Activated naive CD4-positive, alpha-beta T cell treated with anti-CD3 and anti-CD28 coated beads for 36 hours (primary cell): Measurements from ENCODE around the gene ATP5PB. TPM values are rescaled to one million over a fixed set of nuclear protein-coding genes. Genes with fewer than 3 reads are reported as not detected.

ENCODE experiments used
- CTCF ChIA-PET: fragments of 350-600 bp; sonication (Branson Sonifier 250); formaldehyde crosslinking; loops from one replicate; lab custom pipeline; 2021; ENCODE audit warnings: antibody characterized with exemption; lab: Charles Lee
- DNase-seq: peaks from one replicate; pipeline ENCODE4 v3.0.0-alpha.2; 2020
- H3K27ac Mint-ChIP-seq: one replicate; pipeline ENCODE4 v1.8.0; 2021; ENCODE audit warnings: mild to moderate bottlenecking, mixed read lengths
- H3K27me3 Mint-ChIP-seq: one replicate; pipeline ENCODE4 v1.8.0; 2021; ENCODE audit warnings: low read depth, mixed read lengths
- H3K36me3 Mint-ChIP-seq: one replicate; pipeline ENCODE4 v1.8.0; 2021; ENCODE audit warnings: low read depth, mixed read lengths
- H3K4me1 Mint-ChIP-seq: one replicate; pipeline ENCODE4 v1.8.0; 2021; ENCODE audit warnings: low read depth, mixed read lengths
- H3K4me3 Mint-ChIP-seq: one replicate; pipeline ENCODE4 v1.8.0; 2021; ENCODE audit warnings: mild to moderate bottlenecking, moderate library complexity, mixed read lengths
- H3K9me3 Mint-ChIP-seq: one replicate; pipeline ENCODE4 v1.8.0; 2021; ENCODE audit warnings: mixed read lengths
- intact Hi-C: fragments of 100-400 bp; cut with micrococcal nuclease; formaldehyde crosslinking; loops from one replicate; pipeline ENCODE4 v1.15.1; 2023
- total RNA-seq, 2 experiments: library from RNA; stranded (reverse); gene quantifications; one replicate each; pipeline ENCODE4 v1.2.3, GENCODE V29; 2021

Gene ATP5PB
- total RNA-seq, 2 experiments from 2014 or later, result 324 to 331 TPM

GRCh38 chr1:111480674-111481073 is 31.4 kb downstream of the ATP5PB start:
- Mint-ChIP-seq H3K4me1 (peaks cover 38% of the 10 kb centered on the region), H3K27ac (no peak overlapping the region), H3K4me3 (no peak overlapping the region), H3K27me3 (no peaks in the 10 kb centered on the region), H3K9me3 (no peaks in the 10 kb centered on the region), H3K36me3 (peaks cover 10% of the 10 kb centered on the region)
- CTCF ChIA-PET, result interaction anchor here (0.7 to 6.0 kb wide), 6 partner anchors 10 to 288 kb away, joined by 3 to 41 read pairs (median 7); no protein-coding TSS in a partner anchor
- DNase-seq, result no peak
- intact Hi-C loops, result loop anchor here (1.0 kb wide), 4 partner anchors 27 to 289 kb away; partner anchors contain the start of gene DDX20

- Mint-ChIP-seq H3K27me3 (no peaks in the 10 kb centered on the region), H3K4me1 (peaks cover 29% of the 10 kb centered on the region), H3K27ac (no peak overlapping the region), H3K9me3 (no peaks in the 10 kb centered on the region), H3K4me3 (no peak overlapping the region), H3K36me3 (peaks cover 10% of the 10 kb centered on the region)
- peak; percentile 87 for DNase-seq
- CTCF ChIA-PET, result interaction anchor here (0.6 to 6.0 kb wide), 26 partner anchors 10 to 837 kb away, joined by 3 to 41 read pairs (median 4); partner anchors contain the start of genes ADORA3 and TMIGD3
- intact Hi-C loops, result loop anchor here (1.0 kb wide), 4 partner anchors 26 to 288 kb away; partner anchors contain the start of gene DDX20
Measured at GRCh38 chr1:111481387-111482221, 32.3 kb downstream of the ATP5PB start.

- Mint-ChIP-seq H3K27me3 (no peaks in the 10 kb centered on the region), H3K4me3 (no peak overlapping the region), H3K36me3 (peaks cover 3% of the 10 kb centered on the region), H3K4me1 (peaks cover 13% of the 10 kb centered on the region), H3K9me3 (no peaks in the 10 kb centered on the region), H3K27ac (no peak overlapping the region)
- CTCF ChIA-PET, result interaction anchor here (2.1 to 6.0 kb wide), 4 partner anchors 25 to 284 kb away, joined by 8 to 41 read pairs (median 18); no protein-coding TSS in a partner anchor
- intact Hi-C loops, result no loop called here
- no peak for DNase-seq
Measured at GRCh38 chr1:111483166-111483565, 33.9 kb downstream of the ATP5PB start.

- DNase-seq, result no peak
- H3K4me3 Mint-ChIP-seq, result no peak overlapping the region
- CTCF ChIA-PET, result interaction anchor here (6.0 kb wide), 1 partner anchor 24 kb away, joined by 41 read pairs; no protein-coding TSS in a partner anchor
- no peak overlapping the region for H3K27ac Mint-ChIP-seq
- intact Hi-C loops, result no loop called here
- H3K36me3 Mint-ChIP-seq, result no peaks in the 10 kb centered on the region
- H3K27me3 Mint-ChIP-seq, result no peaks in the 10 kb centered on the region
- H3K9me3 Mint-ChIP-seq, result no peaks in the 10 kb centered on the region
- H3K4me1 Mint-ChIP-seq, result peaks cover 10% of the 10 kb centered on the region
Measured at GRCh38 chr1:111483876-111484275, 34.6 kb downstream of the ATP5PB start.

- Mint-ChIP-seq H3K4me1 (peaks cover 10% of the 10 kb centered on the region), H3K9me3 (no peaks in the 10 kb centered on the region), H3K4me3 (no peak overlapping the region), H3K27me3 (no peaks in the 10 kb centered on the region), H3K27ac (no peak overlapping the region), H3K36me3 (no peaks in the 10 kb centered on the region)
- intact Hi-C loops, result no loop called here
- DNase-seq, result no peak
- CTCF ChIA-PET, result interaction anchor here (1.7 to 6.0 kb wide), 2 partner anchors 24 to 282 kb away, joined by 7 to 41 read pairs; no protein-coding TSS in a partner anchor
Measured at GRCh38 chr1:111484391-111485026, 35.2 kb downstream of the ATP5PB start.

- Mint-ChIP-seq H3K36me3 (no peaks in the 10 kb centered on the region), H3K27me3 (no peaks in the 10 kb centered on the region), H3K4me3 (no peak overlapping the region), H3K4me1 (peaks cover 7% of the 10 kb centered on the region), H3K27ac (no peak overlapping the region), H3K9me3 (no peaks in the 10 kb centered on the region)
- CTCF ChIA-PET, result interaction anchor here (0.8 kb wide), 1 partner anchor 15 kb away, joined by 3 read pairs; no protein-coding TSS in a partner anchor
- intact Hi-C loops, result no loop called here
- no peak for DNase-seq
Measured at GRCh38 chr1:111486431-111486830, 37.2 kb downstream of the ATP5PB start.

GRCh38 chr1:111487133-111487532 is 37.9 kb downstream of the ATP5PB start:
- DNase-seq, result no peak
- CTCF ChIA-PET, result interaction anchor here (0.7 kb wide), 1 partner anchor 228 kb away, joined by 3 read pairs; no protein-coding TSS in a partner anchor
- H3K4me1 Mint-ChIP-seq, result peaks cover 4% of the 10 kb centered on the region
- no peaks in the 10 kb centered on the region for H3K27me3 Mint-ChIP-seq
- no peaks in the 10 kb centered on the region for H3K9me3 Mint-ChIP-seq
- intact Hi-C loops, result no loop called here
- no peak overlapping the region for H3K4me3 Mint-ChIP-seq
- H3K27ac Mint-ChIP-seq, result no peak overlapping the region
- no peaks in the 10 kb centered on the region for H3K36me3 Mint-ChIP-seq

GRCh38 chr1:111488669-111489068 is 39.4 kb downstream of the ATP5PB start:
- Mint-ChIP-seq H3K27ac (no peak overlapping the region), H3K9me3 (no peaks in the 10 kb centered on the region), H3K4me3 (no peak overlapping the region), H3K36me3 (no peaks in the 10 kb centered on the region), H3K27me3 (no peaks in the 10 kb centered on the region), H3K4me1 (no peaks in the 10 kb centered on the region)
- DNase-seq, result no peak
- intact Hi-C loops, result no loop called here
- CTCF ChIA-PET, result interaction anchor here (1.5 kb wide), 1 partner anchor 9 kb away, joined by 3 read pairs; no protein-coding TSS in a partner anchor

GRCh38 chr1:111489604-111490003 is 40.3 kb downstream of the ATP5PB start:
- Mint-ChIP-seq H3K36me3 (no peaks in the 10 kb centered on the region), H3K27me3 (no peaks in the 10 kb centered on the region), H3K4me1 (no peaks in the 10 kb centered on the region), H3K4me3 (no peak overlapping the region), H3K9me3 (no peaks in the 10 kb centered on the region), H3K27ac (no peak overlapping the region)
- DNase-seq, result no peak
- CTCF ChIA-PET, result interaction anchor here (1.4 to 1.6 kb wide), 3 partner anchors 8 to 28 kb away, joined by 3 to 4 read pairs (median 3); no protein-coding TSS in a partner anchor
- intact Hi-C loops, result no loop called here

- intact Hi-C loops, result no loop called here
- H3K9me3 Mint-ChIP-seq, result no peaks in the 10 kb centered on the region
Measured at GRCh38 chr1:111490220-111490619, 41.0 kb downstream of the ATP5PB start.

GRCh38 chr1:111491070-111491469 is 41.8 kb downstream of the ATP5PB start:
- H3K27ac Mint-ChIP-seq, result no peak overlapping the region
- CTCF ChIA-PET, result interaction anchor here (1.2 to 1.6 kb wide), 3 partner anchors 11 to 26 kb away, joined by 3 to 4 read pairs (median 3); no protein-coding TSS in a partner anchor
- H3K4me3 Mint-ChIP-seq, result no peak overlapping the region
- no peak for DNase-seq
- no peaks in the 10 kb centered on the region for H3K36me3 Mint-ChIP-seq
- peaks cover 3% of the 10 kb centered on the region for H3K9me3 Mint-ChIP-seq
- H3K4me1 Mint-ChIP-seq, result peaks cover 4% of the 10 kb centered on the region
- intact Hi-C loops, result no loop called here
- H3K27me3 Mint-ChIP-seq, result no peaks in the 10 kb centered on the region

More at GRCh38 chr1:111490220-111490619, 41.0 kb downstream of the ATP5PB start:
- no peak overlapping the region for H3K4me3 Mint-ChIP-seq
- H3K27me3 Mint-ChIP-seq, result no peaks in the 10 kb centered on the region
- CTCF ChIA-PET, result interaction anchor here (0.7 to 1.6 kb wide), 4 partner anchors 10 to 238 kb away, joined by 3 to 4 read pairs (median 4); no protein-coding TSS in a partner anchor
- H3K4me1 Mint-ChIP-seq, result no peaks in the 10 kb centered on the region
- no peak overlapping the region for H3K27ac Mint-ChIP-seq
- DNase-seq, result no peak
- no peaks in the 10 kb centered on the region for H3K36me3 Mint-ChIP-seq

- Mint-ChIP-seq H3K27ac (no peak overlapping the region), H3K27me3 (no peaks in the 10 kb centered on the region), H3K4me3 (no peak overlapping the region), H3K4me1 (peaks cover 27% of the 10 kb centered on the region), H3K9me3 (peaks cover 3% of the 10 kb centered on the region), H3K36me3 (no peaks in the 10 kb centered on the region)
- intact Hi-C loops, result loop anchor here (1.0 kb wide), 2 partner anchors 11 to 21 kb away; no protein-coding TSS in a partner anchor
- DNase-seq, result no peak
- CTCF ChIA-PET, result interaction anchor here (1.4 to 4.4 kb wide), 5 partner anchors 11 to 270 kb away, joined by 3 to 43 read pairs (median 6); no protein-coding TSS in a partner anchor
Measured at GRCh38 chr1:111496398-111496797, 47.1 kb downstream of the ATP5PB start.
